Activated T-cell treated with anti-CD3 and anti-CD28 coated beads, Interleukin-2, amount 50 U/mL, for 72 hours (primary cell): ENCODE measurements around the gene CLTRN. TPM values are rescaled to one million over a fixed set of nuclear protein-coding genes. Genes with fewer than 3 reads are reported as not detected.

Source experiments
- ATAC-seq, 2 donors: fragments of 150-1000 bp; cut with Tn5 transposase; replicated peaks in 1 of 2; 2 replicates each; pipeline ENCODE4 v1.10.0; 2021; ENCODE audit warnings: moderate library complexity in 2 of 2, mild to moderate bottlenecking in 1 of 2
- DNase-seq, 2 donors: peaks; one replicate each; pipeline ENCODE4 v3.0.0; 2021 to 2022; ENCODE audit warnings: mixed read lengths in 1 of 2
- H3K27ac Mint-ChIP-seq: one replicate; pipeline ENCODE4 v1.8.0; 2022; ENCODE audit warnings: mild to moderate bottlenecking, moderate library complexity, mixed read lengths
- H3K27me3 Mint-ChIP-seq: one replicate; pipeline ENCODE4 v1.8.0; 2022; ENCODE audit warnings: low read depth, mixed read lengths
- H3K36me3 Mint-ChIP-seq, 2 donors: one replicate each; pipeline ENCODE4 v1.8.0; 2022; ENCODE audit warnings: mixed read lengths in 2 of 2, mild to moderate bottlenecking in 1 of 2; ENCODE audit not compliant: insufficient read depth in 2 of 2
- H3K4me1 Mint-ChIP-seq: one replicate; pipeline ENCODE4 v1.8.0; 2022; ENCODE audit warnings: low read depth, mixed read lengths
- H3K4me3 Mint-ChIP-seq, 2 donors: one replicate each; pipeline ENCODE4 v1.8.0; 2022; ENCODE audit warnings: mild to moderate bottlenecking in 2 of 2, mixed read lengths in 2 of 2, moderate library complexity in 2 of 2
- H3K9me3 Mint-ChIP-seq, 2 donors: one replicate each; pipeline ENCODE4 v1.8.0; 2022; ENCODE audit warnings: mixed read lengths in 2 of 2
- total RNA-seq, 2 donors: library from RNA; stranded (reverse); gene quantifications; one replicate each; pipeline ENCODE4 v1.2.3, GENCODE V29; 2022

CLTRN gene
- total RNA-seq, 2 donors from 2014 or later = 1.6 to 2.3 TPM

- peaks cover 52% of the 10 kb centered on the region for H3K27me3 Mint-ChIP-seq
- ATAC-seq (no peak), DNase-seq (no peak)
- H3K27ac Mint-ChIP-seq = no peak overlapping the region
- no peaks in the 10 kb centered on the region for H3K9me3 Mint-ChIP-seq
- H3K4me1 Mint-ChIP-seq = no peaks in the 10 kb centered on the region
- H3K36me3 Mint-ChIP-seq = peaks cover 0 to 2% of the 10 kb centered on the region in 2 donors
- no peak overlapping the region for H3K4me3 Mint-ChIP-seq
Measured at GRCh38 chrX:15599461-15599860, 65.1 kb downstream of the CLTRN start.

- Mint-ChIP-seq H3K27ac (no peak overlapping the region), H3K4me1 (no peaks in the 10 kb centered on the region), H3K9me3 (no peaks in the 10 kb centered on the region), H3K4me3 (no peak overlapping the region), H3K36me3 (peaks cover 0 to 2% of the 10 kb centered on the region in 2 donors), H3K27me3 (peaks cover 43% of the 10 kb centered on the region)
- ATAC-seq (no peak), DNase-seq (no peak)
Measured at GRCh38 chrX:15598026-15598425, 66.6 kb downstream of the CLTRN start.

- Mint-ChIP-seq H3K27ac (no peak overlapping the region), H3K36me3 (no peaks in the 10 kb centered on the region), H3K4me3 (no peak overlapping the region), H3K4me1 (no peaks in the 10 kb centered on the region), H3K9me3 (no peaks in the 10 kb centered on the region), H3K27me3 (peaks cover 54% of the 10 kb centered on the region)
- ATAC-seq = no peak
- no peak for DNase-seq
Measured at GRCh38 chrX:15594371-15594770, 70.2 kb downstream of the CLTRN start.

- Mint-ChIP-seq H3K9me3 (no peaks in the 10 kb centered on the region), H3K36me3 (no peaks in the 10 kb centered on the region), H3K27ac (no peak overlapping the region), H3K4me3 (no peak overlapping the region), H3K4me1 (no peaks in the 10 kb centered on the region), H3K27me3 (peaks cover 70% of the 10 kb centered on the region)
- ATAC-seq (no peak), DNase-seq (no peak)
Measured at GRCh38 chrX:15579778-15580747, 84.5 kb downstream of the CLTRN start.

Other genes starting within 250 kb of the CLTRN start
- under 1 TPM; 0.46 to 0.86 TPM for gene PIR, start 171.5 kb downstream of the CLTRN start, total RNA-seq
- not detected for gene BMX, start 164.0 kb downstream of the CLTRN start, total RNA-seq
- gene ACE2, start 63.8 kb downstream of the CLTRN start, total RNA-seq = under 1 TPM; 0.16 to 0.53 TPM
- 10 to 100 TPM; 10.5 to 11.7 TPM for gene CA5B, start 73.5 kb upstream of the CLTRN start, total RNA-seq
- 10 to 100 TPM; 15.3 to 27.2 TPM for gene ZRSR2, start 125.7 kb upstream of the CLTRN start, total RNA-seq
- 10 to 100 TPM; 33.3 to 43.6 TPM for gene AP1S2, start 190.0 kb upstream of the CLTRN start, total RNA-seq